Measurements from ENCODE around the gene PIP4K2C. TPM values are rescaled to one million over a fixed set of nuclear protein-coding genes. Genes with fewer than 3 reads are reported as not detected.

The PIP4K2C gene
- total and polyA plus RNA-seq, 10 of the 15 experiments (the other 5 are each of a cell fraction or from before 2014, with no cell fraction given): 4.8 to 25.1 (median 14.9) TPM

GRCh38 chr12:57583008-57583831 lies 7.8 kb upstream of the PIP4K2C start (continued):
- TF ChIP-seq CTCF (IDR thresholded peaks at IDR 0.05 in 2 of 3, conservative IDR thresholded peaks at IDR 0.05 in 1 of 3; ENCODE audit: control insufficient read depth in 2 of 3, extremely low read depth in 1 of 3, insufficient read depth in 1 of 3, low read depth in 3 of 3, low read length in 3 of 3): peak; percentile 91 to 98 (median 97)
- TF ChIP-seq HSF1 (IDR thresholded peaks at IDR 0.05; ENCODE audit: low read depth, low read length): no peak

GRCh38 chr12:57584050-57584449 lies 6.9 kb upstream of the PIP4K2C start:
- Histone ChIP-seq H3K4me1 (ENCODE audit: control insufficient read depth, insufficient read depth, low read length) (no peaks in the 10 kb centered on the region), H3K9me3 (replicated peaks; ENCODE audit: control insufficient read depth, insufficient read depth, low read length) (no peaks in the 10 kb centered on the region), H4K20me1 (ENCODE audit: control insufficient read depth, insufficient read depth) (no peaks in the 10 kb centered on the region), H3K9ac (ENCODE audit: control insufficient read depth, insufficient read depth, low read length) (no peak overlapping the region), H3K36me3 (ENCODE audit: control insufficient read depth in 2 of 2, insufficient read depth in 2 of 2, low read length in 1 of 2) (no peaks in the 10 kb centered on the region), H3K27me3 (replicated peaks in 1 of 2; ENCODE audit: control insufficient read depth in 2 of 2, insufficient read depth in 2 of 2, low read length in 1 of 2) (no peaks in the 10 kb centered on the region; a peak in 1 of 4 replicates), H3K79me2 (ENCODE audit: control insufficient read depth, insufficient read depth, low read length) (no peaks in the 10 kb centered on the region), H3K4me2 (ENCODE audit: control insufficient read depth, insufficient read depth) (no peak overlapping the region), H3K27ac (ENCODE audit: control insufficient read depth, insufficient read depth) (no peak overlapping the region), H2AFZ (ENCODE audit: control insufficient read depth, low read depth, low read length) (no peak overlapping the region), H3K4me3 (no peak overlapping the region)
- RAD21 ChIA-PET (ENCODE audit: unreplicated experiment): interaction anchor here (0.6 to 5.3 kb wide), 9 partner anchors 30 to 160 kb away, joined by 3 to 28 read pairs (median 5); partner anchors contain the start of genes OS9 and TSPAN31
- POLR2A ChIA-PET: interaction anchor here (1.3 to 1.5 kb wide), 2 partner anchors 9 to 125 kb away, joined by 3 to 5 read pairs; no protein-coding TSS in a partner anchor
- CTCF ChIA-PET: interaction anchor here (0.8 to 7.8 kb wide), 26 partner anchors 8 to 257 kb away, joined by 3 to 119 read pairs (median 8); partner anchors contain the start of genes B4GALNT1, GLI1 and PIP4K2C
- intact Hi-C loops (cut with micrococcal nuclease; ENCODE audit: unreplicated experiment) (loop anchor here (10.0 kb wide), 1 partner anchor 321 kb away; no protein-coding TSS in a partner anchor), in situ Hi-C loops (cut with MboI) (no loop called here)
- TF ChIP-seq FOS (IDR thresholded peaks at IDR 0.05; ENCODE audit: borderline replicate concordance, extremely low read depth, insufficient read length): no peak
- no peak for TF ChIP-seq NR2C1 (IDR thresholded peaks at IDR 0.05)
- SMC1A ChIA-PET (ENCODE audit: uncharacterized antibody, unreplicated experiment): interaction anchor here (0.9 to 4.2 kb wide), 10 partner anchors 9 to 320 kb away, joined by 3 to 16 read pairs (median 6); partner anchors contain the start of gene TSPAN31
- no peak for DNase-seq (ENCODE audit: low read depth, low spot score)
- no peak for FAIRE-seq
- ATAC-seq: no peak
- WGBS (ENCODE audit: insufficient coverage, insufficient replicate concordance, low lambda C conversion rate, missing lambda C conversion rate): 75% methylated on average over 2 of the region's 2 CpGs
- BruUV-seq (replicated peaks): no TSS peak
